GM10847 (cell line): ENCODE results near the gene NFKBIB.

Experiments
- POLR2A ChIP-seq: IDR thresholded peaks from 2 replicates; pipeline ENCODE4 v1.6.1; 2011; ENCODE audit not compliant: insufficient read length; ENCODE audit errors: extremely low read depth

Gene NFKBIB

GRCh38 chr19:38931521-38931793, 31.7 kb downstream of the NFKBIB start:
- TF ChIP-seq POLR2A: no peak

- TF ChIP-seq POLR2A: no peak
Observed at GRCh38 chr19:38932425-38933179, 32.8 kb downstream of the NFKBIB start.

GRCh38 chr19:38933544-38933943, 33.8 kb downstream of the NFKBIB start:
- no peak for TF ChIP-seq POLR2A

GRCh38 chr19:38939957-38940356, 40.2 kb downstream of the NFKBIB start:
- TF ChIP-seq POLR2A: no peak

GRCh38 chr19:38941979-38942378, 42.2 kb downstream of the NFKBIB start:
- TF ChIP-seq POLR2A: no peak

GRCh38 chr19:38942471-38943181, 42.9 kb downstream of the NFKBIB start:
- no peak for TF ChIP-seq POLR2A

- no peak for TF ChIP-seq POLR2A
Observed at GRCh38 chr19:38944981-38945506, 45.3 kb downstream of the NFKBIB start.

- no peak for TF ChIP-seq POLR2A
Observed at GRCh38 chr19:38945562-38946228, 45.9 kb downstream of the NFKBIB start.

- TF ChIP-seq POLR2A: no peak
Observed at GRCh38 chr19:38946229-38947010, 46.7 kb downstream of the NFKBIB start.

- TF ChIP-seq POLR2A: no peak
Observed at GRCh38 chr19:38949580-38950367, 50.0 kb downstream of the NFKBIB start.

- no peak for TF ChIP-seq POLR2A
Observed at GRCh38 chr19:38951187-38951586, 51.4 kb downstream of the NFKBIB start.

- TF ChIP-seq POLR2A: no peak
Observed at GRCh38 chr19:38952395-38953165, 52.8 kb downstream of the NFKBIB start.

GRCh38 chr19:38953677-38954076, 53.9 kb downstream of the NFKBIB start:
- no peak for TF ChIP-seq POLR2A

- no peak for TF ChIP-seq POLR2A
Observed at GRCh38 chr19:38956264-38956663, 56.5 kb downstream of the NFKBIB start.
